ENCODE results near the gene ETF1.

The ETF1 gene

GRCh38 chr5:138580001-138580400, 37.0 kb upstream of the ETF1 start:
- Histone ChIP-seq H3K27me3 (ENCODE audit: insufficient read depth, low read length, poor library complexity, severe bottlenecking) (no peaks in the 10 kb centered on the region), H3K4me3 (ENCODE audit: low read length, poor library complexity, severe bottlenecking) (no peak overlapping the region), H3K9me2 (replicated peaks; ENCODE audit: low read depth, low read length) (no peaks in the 10 kb centered on the region), H3K4me1 (ENCODE audit: insufficient read depth, low read length, poor library complexity, severe bottlenecking) (peaks cover 7% of the 10 kb centered on the region), H3K9me3 (ENCODE audit: insufficient read depth, low read depth, low read length) (no peaks in the 10 kb centered on the region), H3F3A (ENCODE audit: low read depth) (no peaks in the 10 kb centered on the region), H2AFZ (ENCODE audit: low read length) (no peak overlapping the region), H3K36me3 (ENCODE audit: insufficient read depth, low read length) (no peaks in the 10 kb centered on the region), H3K4me2 (ENCODE audit: low read depth, low read length, poor library complexity, severe bottlenecking) (no peak overlapping the region), H3K9ac (ENCODE audit: low read depth, low read length, poor library complexity, severe bottlenecking) (no peak overlapping the region), H3K79me2 (ENCODE audit: insufficient read depth, low read length) (peaks cover 2% of the 10 kb centered on the region), H4K20me1 (ENCODE audit: insufficient read depth, low read length, poor library complexity, severe bottlenecking) (peaks cover under 1% of the 10 kb centered on the region)
- TF ChIP-seq EZH2phosphoT487 (IDR thresholded peaks at IDR 0.05; ENCODE audit: borderline replicate concordance): no peak
- no peak for TF ChIP-seq CTCF (conservative IDR thresholded peaks at IDR 0.05; ENCODE audit: low read length)

- Histone ChIP-seq H3K9me3 (ENCODE audit: insufficient read depth, low read depth, low read length) (no peaks in the 10 kb centered on the region), H3K79me2 (ENCODE audit: insufficient read depth, low read length) (peaks cover 7% of the 10 kb centered on the region), H3K9ac (ENCODE audit: low read depth, low read length, poor library complexity, severe bottlenecking) (no peak overlapping the region), H3K4me1 (ENCODE audit: insufficient read depth, low read length, poor library complexity, severe bottlenecking) (peaks cover 7% of the 10 kb centered on the region), H3K27me3 (ENCODE audit: insufficient read depth, low read length, poor library complexity, severe bottlenecking) (peaks cover 4% of the 10 kb centered on the region), H3K9me2 (replicated peaks; ENCODE audit: low read depth, low read length) (no peaks in the 10 kb centered on the region), H3K36me3 (ENCODE audit: insufficient read depth, low read length) (no peaks in the 10 kb centered on the region), H3K4me3 (ENCODE audit: low read length, poor library complexity, severe bottlenecking) (no peak overlapping the region), H3K4me2 (ENCODE audit: low read depth, low read length, poor library complexity, severe bottlenecking) (no peak overlapping the region), H3F3A (ENCODE audit: low read depth) (no peaks in the 10 kb centered on the region), H2AFZ (ENCODE audit: low read length) (peak overlapping the region; percentile 58; the same call in 1 of the 2 replicates), H4K20me1 (ENCODE audit: insufficient read depth, low read length, poor library complexity, severe bottlenecking) (peaks cover 5% of the 10 kb centered on the region)
- no peak for TF ChIP-seq EZH2phosphoT487 (IDR thresholded peaks at IDR 0.05; ENCODE audit: borderline replicate concordance)
- TF ChIP-seq CTCF (conservative IDR thresholded peaks at IDR 0.05; ENCODE audit: low read length): no peak
These were observed 36.5 kb upstream of the ETF1 start for GRCh38 chr5:138579517-138579863.

- H3K4me1 ChIP-seq (ENCODE audit: insufficient read depth, low read length, poor library complexity, severe bottlenecking): peaks cover 21% of the 10 kb centered on the region
- H3K27me3 ChIP-seq (ENCODE audit: insufficient read depth, low read length, poor library complexity, severe bottlenecking): peaks cover 4% of the 10 kb centered on the region
- peaks cover 22% of the 10 kb centered on the region for H4K20me1 ChIP-seq (ENCODE audit: insufficient read depth, low read length, poor library complexity, severe bottlenecking)
- no peaks in the 10 kb centered on the region for H3K9me3 ChIP-seq (ENCODE audit: insufficient read depth, low read depth, low read length)
- H3K4me3 ChIP-seq (ENCODE audit: low read length, poor library complexity, severe bottlenecking): no peak overlapping the region
- TF ChIP-seq EZH2phosphoT487 (IDR thresholded peaks at IDR 0.05; ENCODE audit: borderline replicate concordance) (no peak), CTCF (conservative IDR thresholded peaks at IDR 0.05; ENCODE audit: low read length) (no peak)
- H3K9ac ChIP-seq (ENCODE audit: low read depth, low read length, poor library complexity, severe bottlenecking): no peak overlapping the region
- no peak overlapping the region for H2AFZ ChIP-seq (ENCODE audit: low read length)
- H3K9me2 ChIP-seq (replicated peaks; ENCODE audit: low read depth, low read length): no peaks in the 10 kb centered on the region
- H3K79me2 ChIP-seq (ENCODE audit: insufficient read depth, low read length): peaks cover 27% of the 10 kb centered on the region
- H3F3A ChIP-seq (ENCODE audit: low read depth): no peaks in the 10 kb centered on the region
- peaks cover 3% of the 10 kb centered on the region; the same call in 1 of the 2 replicates for H3K36me3 ChIP-seq (ENCODE audit: insufficient read depth, low read length)
- no peak overlapping the region for H3K4me2 ChIP-seq (ENCODE audit: low read depth, low read length, poor library complexity, severe bottlenecking)
These were observed 34.4 kb upstream of the ETF1 start for GRCh38 chr5:138577452-138577851.
